ENCODE measurements around the gene LRTM2. TPM values are rescaled to one million over a fixed set of nuclear protein-coding genes. Genes with fewer than 3 reads are reported as not detected.

LRTM2 gene
- total RNA-seq, 1 experiment from 2014 or later, result not detected

- H3K27me3 ChIP-seq (ENCODE audit: insufficient read depth, low read depth), result no peaks in the 10 kb centered on the region
- no peak for DNase-seq
- intact Hi-C loops (cut with micrococcal nuclease; ENCODE audit: unreplicated experiment), result no loop called here
- H3K4me1 ChIP-seq (replicated peaks; ENCODE audit: insufficient read depth), result peaks cover 27% of the 10 kb centered on the region
- no TSS peak for BruUV-seq (replicated peaks)
- H3K4me3 ChIP-seq, result no peak overlapping the region
- ChIA-PET CTCF (no interaction called here), POLR2A (ENCODE audit: unreplicated experiment) (no interaction called here)
- H3K9me2 ChIP-seq (ENCODE audit: insufficient read depth), result no peaks in the 10 kb centered on the region
- H3K4me2 ChIP-seq, result no peak overlapping the region
- H3K36me3 ChIP-seq (ENCODE audit: low read depth), result peaks cover 34% of the 10 kb centered on the region
- H3K9me3 ChIP-seq (ENCODE audit: insufficient read depth, low read depth), result no peaks in the 10 kb centered on the region
- peaks cover 6% of the 10 kb centered on the region; the same call in 1 of the 2 replicates for H4K20me1 ChIP-seq (ENCODE audit: insufficient read depth)
- H3F3A ChIP-seq (ENCODE audit: insufficient read depth, low read depth), result peaks cover 66% of the 10 kb centered on the region
- H3K79me2 ChIP-seq (ENCODE audit: low read depth), result peaks cover 26% of the 10 kb centered on the region
- TF ChIP-seq CTCF (conservative IDR thresholded peaks at IDR 0.05) (no peak), EZH2 (IDR thresholded peaks at IDR 0.05; ENCODE audit: low read depth) (no peak)
- no peak overlapping the region for H3K27ac ChIP-seq
- H2AFZ ChIP-seq, result no peak overlapping the region
Observed at GRCh38 chr12:1777798-1778197, 42.6 kb upstream of the LRTM2 start.

GRCh38 chr12:1778911-1779310 lies 41.5 kb upstream of the LRTM2 start:
- TF ChIP-seq CTCF (conservative IDR thresholded peaks at IDR 0.05) (no peak), EZH2 (IDR thresholded peaks at IDR 0.05; ENCODE audit: low read depth) (no peak)
- Histone ChIP-seq H3K27ac (no peak overlapping the region), H3K4me2 (no peak overlapping the region), H3K36me3 (ENCODE audit: low read depth) (peaks cover 23% of the 10 kb centered on the region), H4K20me1 (ENCODE audit: insufficient read depth) (peaks cover 6% of the 10 kb centered on the region; the same call in 1 of the 2 replicates), H3F3A (ENCODE audit: insufficient read depth, low read depth) (peaks cover 67% of the 10 kb centered on the region), H3K4me3 (no peak overlapping the region), H3K9me3 (ENCODE audit: insufficient read depth, low read depth) (no peaks in the 10 kb centered on the region), H3K27me3 (ENCODE audit: insufficient read depth, low read depth) (no peaks in the 10 kb centered on the region), H3K79me2 (ENCODE audit: low read depth) (peaks cover 26% of the 10 kb centered on the region), H3K4me1 (replicated peaks; ENCODE audit: insufficient read depth) (peaks cover 27% of the 10 kb centered on the region), H2AFZ (no peak overlapping the region), H3K9me2 (ENCODE audit: insufficient read depth) (no peaks in the 10 kb centered on the region)
- CTCF ChIA-PET, result no interaction called here
- BruUV-seq (replicated peaks), result no TSS peak
- no peak for DNase-seq
- POLR2A ChIA-PET (ENCODE audit: unreplicated experiment), result no interaction called here
- intact Hi-C loops (cut with micrococcal nuclease; ENCODE audit: unreplicated experiment), result no loop called here

GRCh38 chr12:1779783-1780182 lies 40.6 kb upstream of the LRTM2 start:
- intact Hi-C loops (cut with micrococcal nuclease; ENCODE audit: unreplicated experiment), result no loop called here
- ChIA-PET CTCF (no interaction called here), POLR2A (ENCODE audit: unreplicated experiment) (no interaction called here)
- Histone ChIP-seq H3K4me3 (no peak overlapping the region), H3K27me3 (ENCODE audit: insufficient read depth, low read depth) (no peaks in the 10 kb centered on the region), H3K4me2 (no peak overlapping the region), H2AFZ (no peak overlapping the region), H3K4me1 (replicated peaks; ENCODE audit: insufficient read depth) (peaks cover 27% of the 10 kb centered on the region), H3K9me3 (ENCODE audit: insufficient read depth, low read depth) (no peaks in the 10 kb centered on the region), H3K27ac (no peak overlapping the region), H3K36me3 (ENCODE audit: low read depth) (peaks cover 22% of the 10 kb centered on the region), H3K9me2 (ENCODE audit: insufficient read depth) (no peaks in the 10 kb centered on the region), H3F3A (ENCODE audit: insufficient read depth, low read depth) (peaks cover 64% of the 10 kb centered on the region), H4K20me1 (ENCODE audit: insufficient read depth) (peaks cover 7% of the 10 kb centered on the region), H3K79me2 (ENCODE audit: low read depth) (peaks cover 26% of the 10 kb centered on the region)
- no peak for DNase-seq
- TF ChIP-seq CTCF (conservative IDR thresholded peaks at IDR 0.05), result no peak
- TF ChIP-seq EZH2 (IDR thresholded peaks at IDR 0.05; ENCODE audit: low read depth), result no peak
- BruUV-seq (replicated peaks), result no TSS peak

Data from PC-9 (cell line).